GM21381 (cell line): ENCODE data around the gene DNAJC24.

ENCODE experiments used
- ATAC-seq: cut with Tn5 transposase; IDR thresholded peaks from one replicate; pipeline ENCODE4 v1.9.1; 2021; ENCODE audit warnings: mild to moderate bottlenecking, moderate library complexity; ENCODE audit not compliant: unreplicated experiment

The DNAJC24 gene

GRCh38 chr11:31480930-31481329 is 111.3 kb downstream of the DNAJC24 start:
- no peak for ATAC-seq
